GM19351 (cell line): ENCODE measurements around the gene LAMA2.

Experiments
- ATAC-seq: cut with Tn5 transposase; IDR thresholded peaks from one replicate; pipeline ENCODE4 v1.9.1; 2021; ENCODE audit warnings: mild to moderate bottlenecking, moderate library complexity; ENCODE audit not compliant: unreplicated experiment

The LAMA2 gene

GRCh38 chr6:128899341-128900050, 16.6 kb downstream of the LAMA2 start:
- ATAC-seq, result no peak

GRCh38 chr6:128903715-128904114, 20.8 kb downstream of the LAMA2 start:
- no peak for ATAC-seq

- no peak for ATAC-seq
Observed at GRCh38 chr6:128914051-128914450, 31.1 kb downstream of the LAMA2 start.

GRCh38 chr6:128918886-128919285, 35.9 kb downstream of the LAMA2 start:
- no peak for ATAC-seq

GRCh38 chr6:128919412-128920180, 36.7 kb downstream of the LAMA2 start:
- ATAC-seq, result no peak

GRCh38 chr6:128925765-128926164, 42.8 kb downstream of the LAMA2 start:
- no peak for ATAC-seq

- no peak for ATAC-seq
Observed at GRCh38 chr6:128929869-128930268, 46.9 kb downstream of the LAMA2 start.

- no peak for ATAC-seq
Observed at GRCh38 chr6:128930321-128930720, 47.4 kb downstream of the LAMA2 start.

GRCh38 chr6:128932061-128932460, 49.1 kb downstream of the LAMA2 start:
- no peak for ATAC-seq

GRCh38 chr6:128950864-128951263, 67.9 kb downstream of the LAMA2 start:
- ATAC-seq, result no peak

GRCh38 chr6:128952902-128953301, 70.0 kb downstream of the LAMA2 start:
- no peak for ATAC-seq

GRCh38 chr6:128954308-128955043, 71.5 kb downstream of the LAMA2 start:
- no peak for ATAC-seq

GRCh38 chr6:128963561-128963960, 80.6 kb downstream of the LAMA2 start:
- no peak for ATAC-seq

GRCh38 chr6:128964233-128964755, 81.4 kb downstream of the LAMA2 start:
- ATAC-seq, result no peak

GRCh38 chr6:128964771-128965170, 81.8 kb downstream of the LAMA2 start:
- ATAC-seq, result no peak

GRCh38 chr6:128966934-128967333, 84.0 kb downstream of the LAMA2 start:
- ATAC-seq, result no peak

- ATAC-seq, result no peak
Observed at GRCh38 chr6:128979071-128979470, 96.1 kb downstream of the LAMA2 start.

- no peak for ATAC-seq
Observed at GRCh38 chr6:128981716-128982115, 98.8 kb downstream of the LAMA2 start.

GRCh38 chr6:128990360-128990759, 107.4 kb downstream of the LAMA2 start:
- ATAC-seq, result no peak

GRCh38 chr6:128990915-128991314, 108.0 kb downstream of the LAMA2 start:
- ATAC-seq, result no peak

- no peak for ATAC-seq
Observed at GRCh38 chr6:128993166-128993565, 110.2 kb downstream of the LAMA2 start.
